Rectal smooth muscle tissue (tissue), 1 donor: ENCODE results near the gene RAD50.
"Not testable (repeated sequence)": the region's sequence is repeated elsewhere in the genome, so short reads cannot be mapped to it uniquely, and the experiment has no call there.

ENCODE experiments used
- H3K27ac ChIP-seq: one replicate; pipeline ENCODE4 v1.7.0; 2013; ENCODE audit warnings: low read depth, low read length, inconsistent platforms
- H3K27me3 ChIP-seq: one replicate; pipeline ENCODE4 v1.7.0; 2013; ENCODE audit warnings: low read length; ENCODE audit not compliant: control insufficient read depth, insufficient read depth
- H3K36me3 ChIP-seq: one replicate; pipeline ENCODE4 v1.7.0; 2013; ENCODE audit warnings: low read length; ENCODE audit not compliant: control insufficient read depth, insufficient read depth
- H3K4me1 ChIP-seq: one replicate; pipeline ENCODE4 v1.7.0; 2013; ENCODE audit warnings: low read length; ENCODE audit not compliant: control insufficient read depth, insufficient read depth
- H3K4me3 ChIP-seq: one replicate; pipeline ENCODE4 v1.7.0; 2013; ENCODE audit warnings: low read length
- H3K9ac ChIP-seq: one replicate; pipeline ENCODE4 v1.7.0; 2013; ENCODE audit warnings: low read length

The RAD50 gene

DNA sequence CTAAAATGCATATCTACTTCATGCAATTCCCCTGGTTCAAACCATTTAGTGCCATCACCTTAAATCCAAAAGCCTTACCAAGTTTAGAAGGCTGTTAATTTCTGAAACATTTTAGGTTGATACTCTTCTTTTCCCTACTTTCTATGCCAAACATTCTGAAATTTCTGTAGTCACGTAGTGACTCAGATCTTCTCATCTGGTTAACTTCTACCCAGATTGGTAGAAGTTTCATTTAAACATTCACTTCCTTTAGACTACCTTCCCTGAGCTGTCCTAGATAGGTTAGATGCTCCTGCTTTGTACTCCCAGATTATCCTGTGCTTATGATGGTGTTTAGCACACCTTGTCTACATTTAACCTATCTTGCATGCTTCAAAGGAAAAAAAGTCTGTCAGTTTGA is 9.9 kb downstream of the RAD50 start:
- Histone ChIP-seq H3K9ac (no peak overlapping the region), H3K36me3 (peaks cover 8% of the 10 kb centered on the region), H3K27ac (no peak overlapping the region), H3K27me3 (no peaks in the 10 kb centered on the region), H3K4me1 (no peaks in the 10 kb centered on the region), H3K4me3 (no peak overlapping the region)

- no peak overlapping the region for H3K4me3 ChIP-seq
- peaks cover 7% of the 10 kb centered on the region for H3K36me3 ChIP-seq
- H3K9ac ChIP-seq = no peak overlapping the region
- no peak overlapping the region for H3K27ac ChIP-seq
- H3K4me1 ChIP-seq = no peaks in the 10 kb centered on the region
- H3K27me3 ChIP-seq = no peaks in the 10 kb centered on the region
Observed at GRCh38 chr5:132576123-132576522, 19.3 kb downstream of the RAD50 start.

DNA sequence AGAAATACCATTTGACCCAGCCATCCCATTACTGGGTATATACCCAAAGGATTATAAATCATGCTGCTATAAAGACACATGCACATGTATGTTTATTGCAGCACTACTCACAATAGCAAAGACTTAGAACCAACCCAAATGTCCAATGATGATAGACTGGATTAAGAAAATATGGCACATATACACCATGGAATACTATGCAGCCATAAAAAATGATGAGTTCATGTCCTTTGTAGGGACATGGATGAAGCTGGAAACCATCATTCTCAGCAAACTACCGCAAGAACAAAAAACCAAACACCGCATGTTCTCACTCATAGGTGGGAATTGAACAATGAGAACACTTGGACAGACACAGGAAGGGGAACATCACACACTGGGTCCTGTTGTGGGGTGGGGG is 27.8 kb downstream of the RAD50 start:
- H3K4me3 ChIP-seq, H3K27me3 ChIP-seq, H3K27ac ChIP-seq, H3K4me1 ChIP-seq, H3K36me3 ChIP-seq, H3K9ac ChIP-seq: not testable (repeated sequence)

DNA sequence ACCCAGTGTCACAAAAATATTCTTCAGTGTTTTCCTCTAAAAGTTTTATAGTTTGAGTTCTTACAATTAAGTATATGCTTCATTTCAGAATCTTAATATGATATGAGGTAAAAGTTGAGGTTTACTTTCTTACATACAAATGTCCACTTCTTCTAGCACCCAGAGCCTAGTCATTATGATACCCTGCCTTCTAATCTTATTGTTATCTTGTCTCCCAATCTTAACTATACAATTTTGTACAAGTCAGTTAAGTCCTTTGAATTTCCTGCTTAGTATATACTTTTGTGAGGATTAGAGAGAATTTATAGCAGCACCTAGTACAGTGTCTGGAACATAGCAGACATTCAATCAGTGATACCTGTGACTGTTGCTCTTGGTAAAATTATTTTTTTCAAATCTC is 29.3 kb downstream of the RAD50 start:
- no peaks in the 10 kb centered on the region for H3K27me3 ChIP-seq
- no peak overlapping the region for H3K9ac ChIP-seq
- no peaks in the 10 kb centered on the region for H3K36me3 ChIP-seq
- no peaks in the 10 kb centered on the region for H3K4me1 ChIP-seq
- no peak overlapping the region for H3K4me3 ChIP-seq
- no peak overlapping the region for H3K27ac ChIP-seq

- Histone ChIP-seq H3K4me3 (no peak overlapping the region), H3K36me3 (peaks cover 2% of the 10 kb centered on the region), H3K27me3 (no peaks in the 10 kb centered on the region), H3K27ac (no peak overlapping the region), H3K4me1 (no peaks in the 10 kb centered on the region), H3K9ac (no peak overlapping the region)
Observed at GRCh38 chr5:132589467-132589866, 32.7 kb downstream of the RAD50 start.

DNA sequence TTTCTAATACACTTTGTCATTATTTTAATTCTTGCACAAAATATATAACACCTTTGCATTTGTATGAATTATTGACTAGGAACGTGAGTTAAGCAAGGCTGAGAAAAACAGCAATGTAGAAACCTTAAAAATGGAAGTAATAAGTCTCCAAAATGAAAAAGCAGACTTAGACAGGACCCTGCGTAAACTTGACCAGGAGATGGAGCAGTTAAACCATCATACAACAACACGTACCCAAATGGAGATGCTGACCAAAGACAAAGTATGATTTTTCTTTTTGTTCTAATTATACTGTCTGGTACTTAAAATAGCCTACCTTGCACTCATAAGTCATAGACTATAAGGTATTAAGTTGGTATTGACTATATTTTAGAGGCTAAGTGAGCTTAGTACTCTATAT is 34.4 kb downstream of the RAD50 start:
- no peaks in the 10 kb centered on the region for H3K27me3 ChIP-seq
- H3K9ac ChIP-seq = no peak overlapping the region
- H3K4me1 ChIP-seq = no peaks in the 10 kb centered on the region
- peaks cover 5% of the 10 kb centered on the region for H3K36me3 ChIP-seq
- no peak overlapping the region for H3K4me3 ChIP-seq
- no peak overlapping the region for H3K27ac ChIP-seq

DNA sequence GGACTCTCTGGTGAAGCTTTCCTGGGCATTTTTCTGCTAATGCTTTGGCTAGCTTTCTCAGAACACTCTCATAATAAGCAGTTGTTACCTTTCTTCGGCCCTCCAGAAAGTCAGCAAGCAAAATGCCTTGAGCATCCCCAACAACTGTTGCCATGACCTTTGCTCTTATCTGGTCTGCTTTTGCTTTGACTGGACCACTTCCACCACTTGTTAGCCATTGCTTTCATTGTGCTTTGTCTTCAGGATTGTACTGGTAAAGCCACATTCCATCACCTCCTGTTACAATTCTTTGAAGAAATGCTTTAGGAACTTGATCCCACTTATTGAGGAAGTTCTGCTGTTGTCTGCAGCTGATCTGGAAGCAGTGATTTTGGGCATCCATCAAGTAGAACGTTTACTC is 35.7 kb downstream of the RAD50 start:
- no peaks in the 10 kb centered on the region for H3K27me3 ChIP-seq
- no peak overlapping the region for H3K27ac ChIP-seq
- H3K9ac ChIP-seq = no peak overlapping the region
- H3K4me1 ChIP-seq = no peaks in the 10 kb centered on the region
- H3K36me3 ChIP-seq = peaks cover 15% of the 10 kb centered on the region
- H3K4me3 ChIP-seq = no peak overlapping the region

DNA sequence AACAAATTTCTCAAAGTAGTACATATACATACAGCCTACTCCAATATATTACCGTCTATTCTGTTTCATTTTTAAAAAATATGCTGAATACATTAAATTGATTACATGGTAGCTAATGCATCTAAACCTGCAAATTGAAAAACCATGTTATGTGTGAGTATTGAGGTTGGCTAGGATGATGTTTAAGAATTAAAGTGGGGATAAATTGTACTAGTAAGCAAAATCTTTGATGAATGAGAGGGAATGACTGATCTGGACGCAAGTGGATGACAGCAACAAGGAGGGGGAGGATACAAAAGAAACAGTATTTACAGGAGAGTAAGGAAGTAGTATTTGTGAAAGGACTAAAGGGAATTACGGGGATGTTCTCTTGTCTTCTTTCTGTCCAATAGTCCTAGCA is 37.4 kb downstream of the RAD50 start:
- no peak overlapping the region for H3K9ac ChIP-seq
- no peaks in the 10 kb centered on the region for H3K27me3 ChIP-seq
- H3K27ac ChIP-seq = no peak overlapping the region
- no peak overlapping the region for H3K4me3 ChIP-seq
- peaks cover 23% of the 10 kb centered on the region for H3K36me3 ChIP-seq
- no peaks in the 10 kb centered on the region for H3K4me1 ChIP-seq

DNA sequence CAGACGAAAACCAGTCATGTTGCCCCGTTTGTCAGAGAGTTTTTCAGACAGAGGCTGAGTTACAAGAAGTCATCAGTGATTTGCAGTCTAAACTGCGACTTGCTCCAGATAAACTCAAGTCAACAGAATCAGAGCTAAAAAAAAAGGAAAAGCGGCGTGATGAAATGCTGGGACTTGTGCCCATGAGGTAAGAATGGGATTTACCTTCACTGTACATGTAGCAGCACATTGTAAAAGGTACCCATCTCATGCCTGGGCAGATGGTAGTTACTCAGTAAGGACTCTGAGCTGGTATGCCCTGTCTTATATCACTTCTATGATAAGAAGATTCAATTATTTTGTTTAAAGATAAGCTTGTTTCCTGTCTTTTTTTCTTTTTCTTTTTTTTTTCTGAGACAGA is 38.8 kb downstream of the RAD50 start:
- peaks cover 24% of the 10 kb centered on the region for H3K36me3 ChIP-seq
- H3K9ac ChIP-seq = no peak overlapping the region
- no peaks in the 10 kb centered on the region for H3K4me1 ChIP-seq
- no peak overlapping the region for H3K27ac ChIP-seq
- H3K4me3 ChIP-seq = no peak overlapping the region
- H3K27me3 ChIP-seq = no peaks in the 10 kb centered on the region

- Histone ChIP-seq H3K4me1 (no peaks in the 10 kb centered on the region), H3K4me3 (no peak overlapping the region), H3K36me3 (peaks cover 25% of the 10 kb centered on the region), H3K9ac (no peak overlapping the region), H3K27me3 (no peaks in the 10 kb centered on the region), H3K27ac (no peak overlapping the region)
Observed at GRCh38 chr5:132601071-132601728, 44.4 kb downstream of the RAD50 start.

- Histone ChIP-seq H3K4me1 (no peaks in the 10 kb centered on the region), H3K27ac (no peak overlapping the region), H3K27me3 (no peaks in the 10 kb centered on the region), H3K9ac (no peak overlapping the region), H3K4me3 (no peak overlapping the region), H3K36me3 (peaks cover 14% of the 10 kb centered on the region)
Observed at GRCh38 chr5:132607095-132607494, 50.3 kb downstream of the RAD50 start.

- no peaks in the 10 kb centered on the region for H3K4me1 ChIP-seq
- H3K4me3 ChIP-seq = no peak overlapping the region
- no peak overlapping the region for H3K9ac ChIP-seq
- H3K36me3 ChIP-seq = peaks cover 14% of the 10 kb centered on the region
- no peaks in the 10 kb centered on the region for H3K27me3 ChIP-seq
- H3K27ac ChIP-seq = no peak overlapping the region
Observed at GRCh38 chr5:132608107-132608506, 51.3 kb downstream of the RAD50 start.

DNA sequence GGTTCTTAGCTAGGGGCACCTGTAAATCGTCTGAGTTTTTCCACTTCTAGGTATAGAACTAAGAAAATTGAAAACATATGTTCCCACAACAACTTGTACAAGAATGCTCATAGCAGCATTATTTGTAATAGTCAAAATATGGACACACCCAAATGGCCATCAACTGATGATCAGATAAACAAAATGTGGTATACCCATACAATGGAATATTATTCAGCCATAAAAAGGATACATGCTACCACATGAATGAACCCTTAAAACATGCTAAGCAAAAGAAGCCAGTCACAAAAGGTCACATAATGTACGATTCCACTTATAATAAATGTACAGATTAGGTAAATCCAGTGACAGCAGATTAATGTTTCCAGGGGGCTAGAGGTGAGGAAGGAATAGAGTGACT is 55.2 kb downstream of the RAD50 start:
- no peak overlapping the region for H3K9ac ChIP-seq
- no peak overlapping the region for H3K4me3 ChIP-seq
- no peak overlapping the region for H3K27ac ChIP-seq
- H3K27me3 ChIP-seq = no peaks in the 10 kb centered on the region
- H3K36me3 ChIP-seq = peaks cover 13% of the 10 kb centered on the region
- no peaks in the 10 kb centered on the region for H3K4me1 ChIP-seq
